Measurements from ENCODE around the gene CR1. TPM values are rescaled to one million over a fixed set of nuclear protein-coding genes. Genes with fewer than 3 reads are reported as not detected.

CR1 gene
- total and polyA plus RNA-seq, 2 of the 8 experiments (the other 6 are each of a cell fraction or from before 2014, with no cell fraction given): 0.15 to 0.22 TPM

DNA sequence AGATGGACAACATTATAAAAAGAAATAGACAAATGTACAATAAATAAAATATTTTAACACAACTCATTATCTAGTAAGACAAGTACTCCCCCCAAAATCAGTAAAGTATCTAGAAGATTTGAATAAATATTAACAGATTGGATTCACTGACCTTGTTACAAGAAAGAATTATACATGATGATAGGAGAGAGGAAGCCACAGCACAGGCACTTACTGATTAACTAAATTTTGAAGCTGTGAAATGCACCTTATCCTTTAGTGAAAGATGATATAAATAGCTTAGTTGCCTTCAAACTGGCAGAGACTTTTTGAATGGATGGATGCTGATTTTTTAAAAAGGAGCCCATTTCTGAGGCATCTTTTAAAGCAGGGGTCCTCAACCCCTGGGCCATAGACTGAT lies 8.5 kb downstream of the CR1 start:
- Histone ChIP-seq H3K4me3 (ENCODE audit: extremely low read depth in 1 of 4, insufficient read depth in 2 of 4, low read depth in 3 of 4, low read length in 4 of 4) (no peak overlapping the region), H3K79me1 (ENCODE audit: low read depth, low read length) (no peaks in the 10 kb centered on the region), H3K4me1 (replicated peaks in 1 of 4; ENCODE audit: control insufficient read depth in 3 of 4, insufficient read depth in 4 of 4, low read length in 3 of 4) (no peaks in the 10 kb centered on the region), H3K4ac (replicated peaks; ENCODE audit: insufficient read length, low read depth, low read length) (no peak overlapping the region), H3K27me3 (replicated peaks in 1 of 4; ENCODE audit: control insufficient read depth in 3 of 4, extremely low read depth in 1 of 4, insufficient read depth in 3 of 4, low read length in 3 of 4) (no peaks in the 10 kb centered on the region), H3K23ac (ENCODE audit: insufficient read length) (no peak overlapping the region), H2BK12ac (ENCODE audit: low read depth, low read length) (no peak overlapping the region), H3K9me3 (ENCODE audit: insufficient read depth in 2 of 2, low read depth in 1 of 2, low read length in 1 of 2) (no peaks in the 10 kb centered on the region), H2BK5ac (ENCODE audit: low read depth, low read length) (no peak overlapping the region), H4K5ac (ENCODE audit: insufficient read length, low read depth, low read length) (no peak overlapping the region), H3K18ac (ENCODE audit: extremely low read depth, low read length) (no peak overlapping the region), H2AFZ (ENCODE audit: low read length) (no peak overlapping the region), H3K79me2 (ENCODE audit: control insufficient read depth in 1 of 2, insufficient read depth in 2 of 2, low read length in 2 of 2) (no peaks in the 10 kb centered on the region), H4K20me1 (replicated peaks in 1 of 2; ENCODE audit: control insufficient read depth in 1 of 2, insufficient read depth in 2 of 2, low read length in 2 of 2) (no peaks in the 10 kb centered on the region), H2BK120ac (replicated peaks; ENCODE audit: low read depth, low read length) (no peak overlapping the region), H3K27ac (ENCODE audit: low read depth, low read length) (no peak overlapping the region), H4K91ac (replicated peaks; ENCODE audit: insufficient read length, low read length) (no peak overlapping the region), H3K56ac (replicated peaks; ENCODE audit: insufficient read length, low read depth, low read length) (no peak overlapping the region), H2BK20ac (ENCODE audit: low read length) (no peak overlapping the region), H2BK15ac (ENCODE audit: low read length) (no peak overlapping the region), H2AK5ac (ENCODE audit: low read depth, low read length) (no peak overlapping the region), H3K14ac (ENCODE audit: insufficient read length) (no peak overlapping the region), H3K36me3 (ENCODE audit: control insufficient read depth in 2 of 4, insufficient read depth in 4 of 4, low read length in 3 of 4) (no peaks in the 10 kb centered on the region), H3K4me2 (ENCODE audit: insufficient read depth in 1 of 2, low read depth in 2 of 2, low read length in 2 of 2) (no peak overlapping the region), H4K8ac (ENCODE audit: extremely low read depth, insufficient read depth, low read length) (no peak overlapping the region), H3K23me2 (ENCODE audit: low read depth, low read length) (no peaks in the 10 kb centered on the region), H3K9ac (replicated peaks in 1 of 4; ENCODE audit: extremely low read depth in 1 of 4, low read depth in 3 of 4, low read length in 3 of 4) (no peak overlapping the region)
- FAIRE-seq (no peak), DNase-seq (ENCODE audit: low read depth in 1 of 2, low spot score in 2 of 2) (no peak)
- POLR2A ChIA-PET (ENCODE audit: partially characterized antibody): no interaction called here
- CTCF ChIA-PET (ENCODE audit: partially characterized antibody): interaction anchor here (0.9 to 1.0 kb wide), 2 partner anchors 49 to 779 kb away, joined by 3 read pairs; no protein-coding TSS in a partner anchor
- no peak for TF ChIP-seq YY1 (IDR thresholded peaks at IDR 0.05; ENCODE audit: low read depth, low read length)
- TF ChIP-seq HDAC2 (IDR thresholded peaks at IDR 0.05; ENCODE audit: borderline replicate concordance in 1 of 2, low read depth in 2 of 2, low read length in 2 of 2): no peak
- no peak for TF ChIP-seq CREB1 (IDR thresholded peaks at IDR 0.05)
- no peak for TF ChIP-seq RNF2 (IDR thresholded peaks at IDR 0.05; ENCODE audit: borderline replicate concordance, low read depth, low read length, missing control alignments, poor library complexity, severe bottlenecking)
- TF ChIP-seq TAF7 (optimal IDR thresholded peaks at IDR 0.05; ENCODE audit: borderline replicate concordance, low read depth, low read length): no peak
- no peak for TF ChIP-seq BCL11A (IDR thresholded peaks at IDR 0.05; ENCODE audit: low read depth in 2 of 2, low read length in 2 of 2)
- TF ChIP-seq JUN (IDR thresholded peaks at IDR 0.05; ENCODE audit: low read depth, low read length): no peak
- TF ChIP-seq NANOG (IDR thresholded peaks at IDR 0.05; ENCODE audit: insufficient read depth, low read depth, low read length, poor library complexity, severe bottlenecking): no peak
- TF ChIP-seq RAD21 (IDR thresholded peaks at IDR 0.05 in 1 of 2, conservative IDR thresholded peaks at IDR 0.05 in 1 of 2; ENCODE audit: low read depth in 2 of 2, low read length in 2 of 2): no peak
- no peak for TF ChIP-seq PHF8 (conservative IDR thresholded peaks at IDR 0.05; ENCODE audit: low read depth, low read length)
- no peak for TF ChIP-seq EP300 (IDR thresholded peaks at IDR 0.05; ENCODE audit: borderline replicate concordance in 1 of 2, low read depth in 2 of 2, low read length in 2 of 2)
- no peak for TF ChIP-seq SP1 (IDR thresholded peaks at IDR 0.05; ENCODE audit: low read depth, low read length)
- TF ChIP-seq NRF1 (IDR thresholded peaks at IDR 0.05; ENCODE audit: low read depth, low read length): no peak
- no peak for TF ChIP-seq KDM1A (IDR thresholded peaks at IDR 0.05; ENCODE audit: borderline replicate concordance, low read length)
- no peak for TF ChIP-seq POU5F1 (IDR thresholded peaks at IDR 0.05; ENCODE audit: low read depth, low read length)
